Activated CD4-positive, alpha-beta T cell treated with anti-CD3 and anti-CD28 coated beads, Interleukin-2, amount 50 U/mL, for 48 hours (primary cell): ENCODE results near the gene PID1.
"Not testable (repeated sequence)": the region's sequence is repeated elsewhere in the genome, so short reads cannot be mapped to it uniquely, and the experiment has no call there.

Source experiments
- DNase-seq, 2 experiments: peaks; one replicate each; pipeline ENCODE4 v3.0.0-alpha.2; 2020

The PID1 gene

DNA sequence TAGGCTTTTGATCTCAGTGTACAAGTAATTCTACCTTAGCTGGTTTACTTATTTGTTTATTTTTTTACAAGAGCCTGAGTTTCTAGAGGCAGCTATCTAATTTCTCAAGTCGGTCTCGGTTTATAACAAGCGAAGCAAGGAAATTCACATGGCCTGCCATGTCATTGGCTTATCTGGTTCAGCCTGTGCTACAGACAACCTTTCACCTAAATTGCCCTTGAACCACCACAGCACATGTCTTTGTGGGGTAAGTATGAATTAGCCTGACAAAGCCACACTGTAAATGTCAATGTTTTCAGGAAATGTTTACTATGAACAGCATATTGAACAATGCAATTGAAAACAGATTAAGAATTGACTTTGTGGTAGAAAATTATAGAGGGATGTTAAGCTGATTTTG is 167.1 kb downstream of the PID1 start:
- no peak for DNase-seq

DNA sequence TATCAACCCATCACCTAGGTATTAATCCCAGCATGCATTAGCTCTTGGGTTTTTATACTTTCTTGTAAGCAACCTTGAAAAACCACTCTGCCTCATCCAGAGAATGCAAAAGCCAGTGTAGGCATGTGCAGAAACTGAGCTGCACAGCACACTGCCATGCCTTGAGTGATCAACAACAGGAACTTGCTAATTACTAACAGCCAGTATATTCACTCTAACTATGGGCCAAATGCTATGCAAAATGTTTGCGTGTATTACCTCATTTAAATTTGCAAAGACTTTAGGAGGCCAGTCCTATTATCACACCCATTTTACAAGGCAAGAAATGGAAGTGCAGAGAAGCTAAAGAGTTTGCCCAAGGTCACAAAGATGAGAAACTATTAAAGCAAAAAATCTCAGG is 169.8 kb downstream of the PID1 start:
- no peak for DNase-seq

DNA sequence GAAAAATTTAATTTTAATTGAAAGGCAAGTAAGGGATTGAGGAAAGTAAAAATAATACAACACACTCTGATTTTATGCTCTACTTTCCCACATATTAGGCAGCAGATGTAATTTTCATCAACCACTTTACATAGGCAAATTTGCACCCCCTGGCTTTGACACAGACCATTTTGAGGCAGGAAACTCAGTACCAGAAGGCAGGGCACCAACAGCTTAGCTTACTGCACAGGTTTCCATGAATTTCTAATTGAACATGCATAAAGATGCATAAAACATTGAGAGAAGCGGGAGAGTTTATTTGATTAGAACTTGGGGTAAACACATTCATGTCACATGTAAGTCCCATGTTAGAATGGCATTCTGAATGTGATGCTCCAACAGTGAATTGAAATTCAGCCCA is 171.9 kb downstream of the PID1 start:
- DNase-seq = no peak

DNA sequence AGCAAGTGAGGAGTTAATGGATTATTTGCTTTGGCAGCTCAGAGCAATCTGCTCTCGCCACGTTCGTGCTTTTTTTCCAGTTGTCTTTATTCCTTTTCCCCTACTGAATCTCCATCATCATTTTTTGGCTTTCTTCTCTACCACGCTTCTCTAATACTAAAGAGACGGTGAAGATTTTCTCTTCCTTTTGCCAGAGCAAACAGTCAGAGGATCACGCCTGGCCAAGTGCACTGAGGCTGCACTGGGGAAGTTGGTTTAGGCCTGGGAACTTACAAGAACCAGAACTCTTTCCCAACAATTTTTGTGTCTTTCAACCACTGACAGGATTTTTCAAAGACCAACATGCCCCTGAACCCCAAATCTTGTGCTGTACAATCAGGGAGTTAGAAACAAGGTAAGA is 172.3 kb downstream of the PID1 start:
- no peak for DNase-seq

DNA sequence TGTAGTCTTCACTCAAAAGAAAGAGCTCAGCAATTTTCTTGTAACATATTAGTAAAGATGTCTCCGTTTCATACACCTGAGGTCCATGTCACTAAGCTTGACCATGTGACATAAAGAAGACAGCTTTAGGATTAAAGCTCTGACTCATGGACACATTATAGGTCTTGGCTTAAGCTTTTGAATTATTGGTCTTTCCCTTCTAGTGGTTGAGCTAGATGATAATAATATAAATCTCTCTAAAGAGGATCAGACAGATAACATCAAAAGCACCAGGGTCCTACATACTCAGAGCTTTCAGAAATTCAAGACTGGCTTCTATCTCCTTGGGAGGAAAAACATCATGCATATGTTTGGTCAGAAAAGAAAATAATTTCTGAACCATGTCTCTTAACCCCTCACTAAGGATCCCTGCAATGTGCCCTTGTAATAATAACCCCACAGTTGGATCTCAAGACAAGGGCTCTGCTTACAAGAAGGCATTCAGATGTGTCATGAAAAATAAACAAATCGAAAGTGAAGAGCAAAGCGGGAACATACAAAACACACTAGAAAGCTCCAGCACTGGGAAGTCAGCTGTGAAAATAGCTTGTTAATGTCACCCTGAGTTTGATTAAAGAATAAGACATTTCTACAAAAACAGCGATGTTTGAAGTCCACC is 174.5 kb downstream of the PID1 start:
- no peak for DNase-seq

DNA sequence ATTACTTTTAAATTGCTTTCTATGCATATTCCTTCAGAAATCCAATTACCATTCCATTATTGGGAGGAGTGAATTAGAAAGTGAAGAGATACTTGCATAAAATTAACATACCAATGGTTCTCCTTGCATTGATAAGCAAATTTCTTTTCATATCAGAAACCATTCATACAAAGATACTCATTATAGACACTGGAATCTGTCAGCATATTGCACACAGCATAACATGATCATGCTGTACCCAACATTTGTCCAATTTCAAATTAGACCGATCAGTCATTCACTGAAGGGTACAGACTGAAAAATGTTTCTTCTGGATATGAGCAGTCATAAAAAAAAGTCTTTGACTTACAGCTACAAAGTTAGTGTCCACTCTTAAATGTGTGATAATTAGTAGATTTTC is 175.6 kb downstream of the PID1 start:
- DNase-seq = no peak

DNA sequence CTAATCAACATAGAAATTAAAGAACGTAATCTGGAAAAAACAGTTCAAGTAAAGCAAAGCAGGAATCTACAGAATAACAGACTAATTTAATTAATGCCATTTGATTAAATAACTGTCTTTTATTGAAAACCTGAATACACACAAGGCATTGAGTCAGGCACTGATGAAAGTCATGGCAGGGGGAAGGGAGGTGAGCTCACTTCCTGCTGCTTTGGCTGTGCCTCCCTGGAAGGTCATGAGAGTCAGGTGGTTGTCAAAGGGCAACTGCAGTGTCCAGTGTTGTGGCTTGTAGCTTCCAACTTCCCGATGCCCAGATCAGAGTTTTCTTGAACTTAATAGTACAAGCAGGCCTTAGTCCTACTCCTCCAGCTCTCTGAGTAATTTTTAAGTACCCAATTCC is 180.9 kb downstream of the PID1 start:
- no peak for DNase-seq

DNA sequence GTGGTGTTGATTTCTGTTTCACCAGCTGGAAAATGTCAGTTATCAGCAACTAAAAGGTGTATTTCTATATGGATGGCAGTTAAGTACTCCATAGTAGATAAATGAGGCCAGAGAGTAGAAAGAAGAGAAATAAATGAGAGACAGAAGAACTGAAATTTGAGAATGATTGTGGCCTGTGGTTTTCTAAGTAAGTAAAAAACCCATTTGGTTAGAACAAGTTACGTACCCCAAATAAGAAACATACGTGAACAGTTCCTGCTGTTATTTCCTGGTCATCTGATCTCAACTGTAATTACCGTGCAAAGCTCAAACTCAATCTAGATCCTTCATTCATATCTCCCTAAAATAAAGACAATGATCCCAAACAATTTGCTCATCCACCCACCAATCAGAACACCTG is 181.3 kb downstream of the PID1 start:
- no peak for DNase-seq

DNA sequence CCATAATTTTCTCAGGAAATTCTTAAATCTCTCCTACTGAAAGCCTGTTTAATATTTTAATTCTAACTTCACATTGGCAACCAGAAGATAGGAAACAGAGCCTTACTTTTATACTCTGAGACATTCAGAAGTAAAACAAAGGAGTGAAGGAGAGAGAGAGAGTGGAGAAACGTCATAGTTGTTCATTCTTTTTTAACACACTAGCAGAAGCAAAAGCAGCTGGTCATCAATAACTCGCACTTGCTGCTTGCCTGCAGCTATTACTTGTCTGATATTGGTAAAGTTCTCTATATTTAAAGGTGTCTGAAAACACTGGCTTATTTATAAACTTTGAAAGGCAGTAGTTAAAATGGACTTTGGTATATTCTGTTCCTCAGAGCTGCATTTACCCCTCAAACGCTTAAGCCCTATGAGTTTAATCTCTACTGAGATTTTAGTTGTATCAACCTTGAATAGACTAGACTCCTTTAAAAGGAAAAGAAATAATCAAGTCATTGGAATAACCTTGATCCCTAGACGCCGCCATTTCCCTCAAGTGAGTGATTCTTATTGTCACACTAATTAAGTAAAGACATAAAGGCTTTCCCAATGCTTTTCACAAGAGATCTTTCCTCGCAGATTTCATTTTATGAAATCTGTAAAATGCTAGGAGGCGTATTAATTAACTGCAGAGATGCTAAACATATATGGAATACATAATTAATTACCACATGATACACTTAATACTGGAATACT is 182.0 kb downstream of the PID1 start:
- no peak for DNase-seq

DNA sequence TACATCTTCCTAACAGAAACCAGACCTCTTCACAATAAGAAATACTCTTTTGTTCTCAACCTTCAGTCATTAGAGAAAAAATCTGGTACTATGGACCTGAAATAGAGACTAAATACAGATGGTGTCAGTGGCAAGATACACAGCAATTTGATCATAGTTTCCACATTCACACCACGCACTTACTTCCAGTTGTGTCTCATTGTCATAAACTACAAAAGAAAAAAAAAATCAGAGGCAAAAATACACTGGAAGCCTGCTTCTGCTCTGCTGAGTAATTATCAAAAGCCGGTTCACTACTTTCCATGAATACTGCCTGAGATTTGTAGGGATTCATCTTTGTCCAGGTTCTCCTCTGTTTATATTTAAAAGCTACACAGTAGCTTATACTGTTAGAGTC is 182.6 kb downstream of the PID1 start:
- no peak for DNase-seq

DNA sequence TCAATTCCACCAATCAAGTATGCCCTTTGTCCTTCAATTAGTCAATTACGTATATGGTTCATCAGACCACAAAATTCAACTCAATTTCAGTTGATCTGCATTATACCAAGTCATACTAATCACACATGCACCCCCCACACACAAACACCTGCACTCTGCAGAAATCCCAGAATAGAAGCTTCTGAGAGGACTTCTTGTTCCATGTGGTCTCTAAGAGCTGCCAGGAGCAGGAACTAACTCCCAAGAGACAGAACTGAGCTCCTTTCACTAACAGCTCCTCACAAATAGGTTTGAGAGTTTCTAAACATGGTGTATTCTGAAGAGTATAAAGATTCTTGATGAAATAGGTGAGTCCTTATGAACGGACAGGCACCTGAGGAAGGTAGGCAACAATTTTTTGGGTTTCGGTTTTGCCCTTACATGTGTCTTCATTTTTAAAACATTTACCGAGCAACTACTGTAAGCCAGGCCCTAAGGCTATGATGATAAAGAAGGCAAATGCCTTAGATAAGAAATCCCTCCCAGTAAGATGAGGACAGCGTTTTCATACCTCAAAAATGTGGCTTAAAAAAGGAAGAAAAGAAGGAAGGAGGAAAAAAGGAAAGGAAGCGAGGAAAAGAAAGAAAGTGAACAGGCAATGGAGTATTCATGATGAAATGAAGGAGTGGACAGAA is 183.1 kb downstream of the PID1 start:
- no peak for DNase-seq

DNA sequence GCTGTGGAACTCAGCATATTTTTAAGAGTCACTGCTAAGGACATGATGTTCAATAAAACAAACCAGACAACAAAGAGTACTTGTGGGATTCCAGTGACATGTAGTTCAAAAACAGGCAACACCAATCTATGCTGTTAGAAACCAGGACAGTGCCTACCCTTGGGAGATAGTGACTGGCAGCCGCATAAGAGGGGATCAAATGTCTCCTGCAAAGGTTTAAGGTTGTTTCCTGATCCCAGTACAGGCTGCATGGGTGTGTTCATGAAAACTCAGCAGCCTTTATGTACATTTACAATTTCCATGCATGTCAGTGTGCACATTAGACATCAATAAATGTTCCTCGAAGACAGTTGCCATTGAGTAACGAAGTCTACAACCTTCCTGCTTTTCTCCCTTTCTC is 183.8 kb downstream of the PID1 start:
- DNase-seq = no peak

DNA sequence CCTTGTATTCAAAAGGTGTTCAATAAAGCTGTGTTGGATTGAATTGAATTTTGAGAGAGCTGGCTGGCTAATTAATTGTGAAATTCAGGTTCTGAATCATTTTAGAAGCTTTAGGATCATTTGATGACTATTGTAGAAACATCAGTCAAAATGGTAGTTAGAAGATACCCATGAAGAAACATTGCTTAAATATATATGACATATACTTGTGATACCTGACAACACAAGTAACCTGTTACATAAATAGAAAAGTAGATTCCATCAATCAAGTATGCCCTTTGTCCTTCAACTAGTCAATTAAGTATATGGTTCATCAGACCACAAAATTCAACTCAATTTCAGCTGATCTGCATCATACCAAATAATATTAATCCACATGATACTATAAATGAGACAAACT is 185.6 kb downstream of the PID1 start:
- DNase-seq = no peak

DNA sequence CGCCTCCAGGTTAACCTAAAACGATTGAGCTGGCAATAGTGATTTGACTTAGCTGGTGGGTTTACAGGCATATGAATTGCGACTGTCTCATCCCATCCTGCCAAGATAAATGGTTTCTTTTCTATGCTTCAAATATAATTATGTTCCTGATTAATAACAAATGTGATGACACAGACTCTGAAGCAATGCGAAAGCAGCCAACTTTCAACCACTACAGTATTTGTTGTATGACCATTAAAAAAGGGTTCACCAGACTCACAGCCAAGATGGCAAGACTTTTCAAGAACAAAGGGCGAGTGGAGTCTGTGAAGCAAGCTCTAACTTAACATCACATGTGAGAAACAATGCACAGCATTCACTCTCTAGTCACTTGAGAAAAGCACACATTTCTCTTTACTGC is 186.6 kb downstream of the PID1 start:
- no peak for DNase-seq

DNA sequence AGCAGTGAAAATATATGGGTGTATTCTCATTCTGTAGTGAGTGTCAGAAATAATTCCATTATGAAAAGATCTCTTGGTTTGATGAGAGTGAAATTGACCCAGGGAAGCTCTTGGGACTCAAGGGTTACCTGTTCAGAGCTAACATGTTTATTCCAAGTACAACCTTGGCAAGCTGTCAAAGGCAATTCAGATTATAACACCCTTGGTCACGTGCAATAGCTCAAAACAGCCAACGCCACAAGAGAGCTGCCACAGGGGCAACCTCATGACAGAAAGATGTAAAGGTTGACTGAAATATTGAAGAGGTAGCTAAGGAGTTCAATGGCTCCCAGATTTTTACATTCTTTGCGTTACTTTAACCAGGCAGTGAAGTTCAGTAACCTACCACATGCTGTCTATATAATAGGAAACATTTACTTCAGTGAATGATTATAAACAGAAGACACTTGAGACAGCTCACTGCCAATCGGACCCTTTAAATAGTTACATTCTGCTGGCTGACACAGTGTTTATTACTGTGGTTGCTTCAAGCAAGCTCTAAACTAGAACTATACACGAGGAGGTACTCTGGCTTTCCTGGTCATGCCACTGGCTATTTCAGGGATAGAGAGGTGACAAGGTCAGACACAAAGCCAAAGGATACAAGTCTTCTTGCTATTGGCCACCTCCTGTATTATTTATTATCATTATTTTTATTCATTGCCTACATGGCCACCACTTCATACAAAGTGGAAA is 187.3 kb downstream of the PID1 start:
- no peak for DNase-seq

DNA sequence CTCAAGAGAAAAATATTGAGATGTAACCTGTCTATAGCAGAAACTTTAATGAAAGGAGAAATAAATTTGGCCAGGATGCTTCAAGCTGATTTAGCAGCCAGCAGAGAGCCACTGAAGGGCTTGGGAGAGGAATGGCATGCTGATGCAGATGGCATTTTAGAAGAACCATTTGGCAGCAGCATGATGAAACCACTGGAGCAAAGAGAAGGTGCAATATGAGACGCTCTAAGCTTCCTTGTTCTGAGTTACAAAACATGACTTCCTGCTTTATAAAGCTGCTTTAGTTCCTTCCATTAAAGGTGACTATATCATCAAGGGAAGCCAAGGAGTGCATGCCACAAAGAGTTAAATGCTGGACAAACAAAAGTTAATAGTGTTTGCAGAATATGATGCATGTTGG is 189.7 kb downstream of the PID1 start:
- no peak for DNase-seq

DNA sequence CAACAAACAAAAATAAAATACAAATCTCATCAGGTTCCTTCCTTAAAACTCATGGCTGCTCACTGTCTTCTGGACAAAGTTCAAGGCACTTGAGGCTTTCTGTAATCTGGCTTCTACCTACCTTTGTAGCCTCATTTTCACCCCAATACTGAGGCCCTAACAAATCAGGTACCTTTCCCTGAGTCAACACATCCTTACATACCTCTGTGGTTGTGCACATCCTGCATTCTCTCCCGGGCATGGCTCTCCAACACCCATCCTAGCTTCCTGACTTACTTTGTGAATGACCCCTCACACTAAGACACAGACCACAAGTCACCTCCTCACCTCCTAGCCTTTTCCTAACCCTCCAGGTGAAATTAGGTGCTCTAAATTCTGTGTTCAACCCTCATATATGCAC is 190.9 kb downstream of the PID1 start:
- no peak for DNase-seq

DNA sequence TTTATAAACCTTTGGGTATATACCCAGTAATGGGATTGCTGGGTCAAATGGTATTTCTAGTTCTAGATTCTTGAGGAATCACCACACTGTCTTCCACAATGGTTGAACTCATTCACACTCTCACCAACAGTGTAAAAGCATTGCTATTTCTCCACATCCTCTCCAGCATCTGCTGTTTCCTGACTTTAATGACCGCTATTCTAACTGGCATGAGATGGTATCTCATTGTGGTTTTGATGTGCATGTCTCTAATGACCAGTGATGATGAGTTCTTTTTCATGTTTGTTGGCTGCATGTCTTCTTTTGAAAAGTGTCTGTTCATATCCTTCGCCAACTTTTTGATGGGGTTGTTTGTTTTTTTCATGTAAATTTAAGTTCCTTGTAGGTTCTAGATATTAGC is 194.2 kb downstream of the PID1 start:
- not testable (repeated sequence) for DNase-seq

DNA sequence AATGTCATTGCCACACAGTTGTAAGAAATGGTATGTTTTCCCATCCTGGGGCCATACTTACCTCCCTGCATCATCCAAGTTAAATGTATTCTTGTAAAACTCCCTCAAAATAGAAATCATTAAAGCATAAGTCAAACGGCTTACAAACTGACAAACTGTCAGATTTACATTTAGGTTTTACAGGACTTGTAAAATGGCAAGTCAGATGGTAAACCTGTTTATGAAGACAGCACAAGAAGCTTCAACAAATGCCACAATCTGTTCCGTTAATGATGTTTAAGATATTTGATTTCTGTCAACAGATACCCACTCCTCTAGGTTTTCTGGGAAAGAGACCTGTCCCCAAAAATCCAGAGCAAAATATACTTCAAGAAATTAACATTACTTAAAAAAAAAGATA is 197.2 kb downstream of the PID1 start:
- DNase-seq = no peak

DNA sequence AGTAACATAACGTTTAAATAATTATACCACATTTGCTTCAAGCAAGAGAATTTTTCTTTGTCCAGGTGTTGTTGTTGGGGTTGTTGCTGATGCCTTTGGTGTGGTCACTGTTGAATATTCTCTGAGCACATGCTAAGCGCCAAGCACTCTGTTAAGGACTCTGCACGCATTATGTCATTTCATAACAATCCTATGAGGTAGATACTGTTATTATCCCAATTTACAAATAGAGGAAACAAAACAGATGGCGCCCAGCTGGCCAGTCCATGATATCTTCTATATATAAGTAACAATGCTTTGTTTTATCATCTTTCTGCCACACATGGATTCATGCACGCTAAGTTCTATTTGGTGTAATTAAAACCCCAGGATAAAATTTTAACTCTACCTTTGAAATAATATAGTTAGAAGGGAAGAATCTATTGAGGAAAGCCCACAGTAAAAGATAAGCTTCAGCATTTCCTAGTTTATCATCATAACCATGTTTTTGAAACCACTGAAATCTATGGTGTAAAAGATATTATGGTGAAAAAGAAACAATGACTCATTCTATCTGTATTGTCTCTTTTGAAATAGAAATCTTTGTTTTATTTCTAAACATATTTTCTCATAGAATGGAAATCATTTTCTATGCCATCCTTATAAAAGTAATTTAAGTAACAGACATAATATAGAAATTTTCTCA is 199.7 kb downstream of the PID1 start:
- DNase-seq = no peak

DNA sequence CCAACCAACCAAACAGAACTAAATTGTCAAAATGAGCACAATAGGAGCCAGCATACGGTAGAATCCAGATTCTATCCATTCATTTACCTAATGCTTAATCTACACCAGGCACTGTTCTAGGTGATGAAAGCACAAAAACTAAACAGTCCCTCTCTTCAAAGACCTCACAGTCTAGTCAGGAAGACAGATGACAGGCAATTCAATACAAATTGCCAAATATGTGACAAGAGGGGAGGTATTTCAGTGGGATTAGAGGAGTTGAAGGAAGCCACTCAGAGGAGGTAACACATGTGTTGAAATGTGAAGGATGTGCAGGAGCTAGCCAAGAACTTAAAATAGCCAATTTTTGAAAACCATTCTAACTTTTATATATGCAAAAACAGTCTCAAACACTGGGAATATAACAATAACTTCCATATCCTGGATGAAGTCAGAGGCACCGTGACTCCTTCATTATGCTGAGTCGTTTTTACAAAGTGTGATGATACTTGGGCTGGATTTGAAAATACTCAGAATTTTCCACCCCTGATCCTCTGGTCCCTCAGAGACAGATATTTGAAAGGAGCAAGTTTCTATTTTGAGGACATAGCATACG is 204.9 kb downstream of the PID1 start:
- DNase-seq = no peak

DNA sequence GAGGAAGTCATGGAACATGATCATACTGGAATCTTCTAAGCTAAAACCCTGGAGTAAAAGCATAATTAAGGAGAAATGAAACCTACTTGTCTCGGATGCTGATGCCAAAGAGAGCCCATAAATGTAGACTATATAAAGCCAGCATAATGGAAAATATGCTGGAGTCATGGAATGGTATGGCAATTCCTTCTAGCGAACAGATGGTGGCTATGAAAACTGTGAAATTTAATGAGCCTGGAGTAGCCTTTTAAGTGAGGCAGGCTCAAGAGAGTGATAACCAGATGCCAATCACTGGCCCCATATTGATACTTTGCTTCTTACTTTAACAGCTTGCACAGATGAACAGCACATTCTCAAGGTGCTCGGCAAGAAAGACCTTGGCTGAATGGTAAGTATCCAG is 206.3 kb downstream of the PID1 start:
- DNase-seq = no peak

DNA sequence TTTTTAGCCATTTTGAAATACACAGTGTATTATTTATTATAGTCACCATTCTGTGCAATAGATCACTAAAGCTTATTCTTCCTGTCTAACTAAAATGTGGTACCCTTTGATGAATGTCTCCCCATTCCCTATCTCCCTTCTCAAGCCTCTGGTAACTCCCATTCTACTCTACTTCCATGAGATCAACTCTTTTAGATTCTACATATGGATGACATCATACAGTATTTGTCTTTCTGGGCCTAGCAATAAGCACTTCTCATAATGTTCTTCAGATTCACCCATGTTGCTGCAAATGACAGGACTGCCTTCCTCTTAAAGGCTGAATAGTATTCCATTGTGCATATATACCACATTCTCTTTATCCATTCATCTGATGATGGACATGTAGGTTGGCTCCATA is 210.9 kb downstream of the PID1 start:
- DNase-seq = no peak
